H9 (cell line): ENCODE data around the gene TOM1L2. TPM values are rescaled to one million over a fixed set of nuclear protein-coding genes. Genes with fewer than 3 reads are reported as not detected.

Experiments used
- DNase-seq: peaks from one replicate; pipeline ENCODE4 v3.0.0-alpha.2; 2017
- H2AFZ ChIP-seq: one replicate; pipeline ENCODE4 v1.6.1; 2013; ENCODE audit warnings: mild to moderate bottlenecking, low read length, control low read depth, moderate library complexity
- H2AK5ac ChIP-seq: 2 replicates; pipeline ENCODE4 v1.6.1; 2013; ENCODE audit warnings: low read length, control low read depth, mixed read lengths; ENCODE audit not compliant: insufficient read length
- H2BK120ac ChIP-seq: one replicate; pipeline ENCODE4 v1.6.1; 2013; ENCODE audit warnings: low read depth, mild to moderate bottlenecking, low read length, control low read depth, inconsistent platforms; ENCODE audit not compliant: poor library complexity, severe bottlenecking
- H2BK12ac ChIP-seq: 2 replicates; pipeline ENCODE4 v1.6.1; 2013; ENCODE audit warnings: low read length, control low read depth, mixed read lengths, low read depth; ENCODE audit not compliant: insufficient read length
- H2BK15ac ChIP-seq: 2 replicates; pipeline ENCODE4 v1.6.1; 2013; ENCODE audit warnings: low read depth, low read length, control low read depth
- H2BK20ac ChIP-seq: one replicate; pipeline ENCODE4 v1.6.1; 2013; ENCODE audit warnings: low read depth, mild to moderate bottlenecking, low read length, control low read depth, inconsistent platforms; ENCODE audit not compliant: poor library complexity, severe bottlenecking
- H2BK5ac ChIP-seq: 2 replicates; pipeline ENCODE4 v1.6.1; 2013; ENCODE audit warnings: low read length, control low read depth, mixed read lengths; ENCODE audit not compliant: insufficient read length
- H3K14ac ChIP-seq: 2 replicates; pipeline ENCODE4 v1.6.1; 2013; ENCODE audit warnings: low read length, control low read depth; ENCODE audit not compliant: insufficient read depth
- H3K18ac ChIP-seq: 2 replicates; pipeline ENCODE4 v1.6.1; 2013; ENCODE audit warnings: low read depth, mild to moderate bottlenecking, mixed read lengths, low read length, control low read depth; ENCODE audit not compliant: insufficient read length
- H3K23ac ChIP-seq: 2 replicates; pipeline ENCODE4 v1.6.1; 2013; ENCODE audit warnings: low read length, control low read depth, mixed read lengths, low read depth; ENCODE audit not compliant: insufficient read length
- H3K23me2 ChIP-seq: 2 replicates; pipeline ENCODE4 v1.6.1; 2013; ENCODE audit warnings: low read depth, mild to moderate bottlenecking, mixed read lengths, low read length, control low read depth; ENCODE audit not compliant: insufficient read length, poor library complexity, severe bottlenecking
- H3K27ac ChIP-seq: 2 replicates; pipeline ENCODE4 v1.5.1; 2013; ENCODE audit warnings: low read length, control low read depth, mixed read lengths, low read depth; ENCODE audit not compliant: insufficient read length
- H3K27me3 ChIP-seq: 2 replicates; pipeline ENCODE4 v1.6.1; 2013; ENCODE audit warnings: low read length, control low read depth, inconsistent platforms; ENCODE audit not compliant: insufficient read depth
- H3K4ac ChIP-seq: 2 replicates; pipeline ENCODE4 v1.6.1; 2013; ENCODE audit warnings: low read depth, mild to moderate bottlenecking, control low read depth, inconsistent platforms, low read length, moderate library complexity
- H3K4me1 ChIP-seq: 2 replicates; pipeline ENCODE4 v1.6.1; 2013; ENCODE audit warnings: low read length, control low read depth, inconsistent platforms; ENCODE audit not compliant: insufficient read depth
- H3K4me2 ChIP-seq: 2 replicates; pipeline ENCODE4 v1.6.1; 2013; ENCODE audit warnings: low read length, control low read depth, mixed read lengths; ENCODE audit not compliant: insufficient read length, insufficient read depth
- H3K56ac ChIP-seq: 2 replicates; pipeline ENCODE4 v1.6.1; 2013; ENCODE audit warnings: low read depth, mild to moderate bottlenecking, mixed read lengths, low read length, control low read depth; ENCODE audit not compliant: insufficient read length
- H3K79me1 ChIP-seq: 2 replicates; pipeline ENCODE4 v1.6.1; 2013; ENCODE audit warnings: low read depth, mild to moderate bottlenecking, moderate library complexity, low read length, control low read depth, inconsistent platforms; ENCODE audit not compliant: insufficient read depth, poor library complexity, severe bottlenecking
- H3K79me2 ChIP-seq: 2 replicates; pipeline ENCODE4 v1.6.1; 2013; ENCODE audit warnings: low read length, control low read depth, inconsistent platforms; ENCODE audit not compliant: insufficient read depth
- H3K9ac ChIP-seq: 2 replicates; pipeline ENCODE4 v1.6.1; 2013; ENCODE audit warnings: low read length, control low read depth, mixed read lengths; ENCODE audit not compliant: insufficient read length; ENCODE audit errors: extremely low read depth
- H3K9me3 ChIP-seq: one replicate; pipeline ENCODE4 v1.6.1; 2013; ENCODE audit warnings: low read depth, low read length, inconsistent platforms; ENCODE audit not compliant: control insufficient read depth
- H3T11ph ChIP-seq: one replicate; pipeline ENCODE4 v1.6.1; 2013; ENCODE audit warnings: mild to moderate bottlenecking, low read length, control low read depth, inconsistent platforms
- H4K20me1 ChIP-seq: one replicate; pipeline ENCODE4 v1.6.1; 2013; ENCODE audit not compliant: control insufficient read depth, insufficient read length, insufficient read depth
- H4K5ac ChIP-seq: 2 replicates; pipeline ENCODE4 v1.6.1; 2013; ENCODE audit warnings: low read depth, mild to moderate bottlenecking, mixed read lengths, low read length, control low read depth; ENCODE audit not compliant: insufficient read length
- H4K8ac ChIP-seq: replicated peaks from 2 replicates; pipeline ENCODE4 v1.6.1; 2013; ENCODE audit warnings: low read length, control low read depth, mixed read lengths, low read depth; ENCODE audit not compliant: insufficient read length
- H4K91ac ChIP-seq: 2 replicates; pipeline ENCODE4 v1.6.1; 2013; ENCODE audit warnings: low read depth, mild to moderate bottlenecking, moderate library complexity, mixed read lengths, low read length, control low read depth; ENCODE audit not compliant: insufficient read length
- H3K27ac Mint-ChIP-seq, 3 experiments: 2 replicates in 2 of 3; 3 replicates in 1 of 3; pipeline ENCODE4 v1.8.0; 2020 to 2021; ENCODE audit warnings: mixed read lengths in 3 of 3, mild to moderate bottlenecking in 1 of 3, moderate library complexity in 1 of 3
- H3K27me3 Mint-ChIP-seq: 2 replicates; pipeline ENCODE4 v1.8.0; 2021; ENCODE audit warnings: low read depth, mild to moderate bottlenecking, moderate library complexity, mixed read lengths
- H3K36me3 Mint-ChIP-seq, 3 experiments: 2 replicates in 2 of 3; 3 replicates in 1 of 3; pipeline ENCODE4 v1.8.0; 2020 to 2021; ENCODE audit warnings: low read depth in 3 of 3, mixed read lengths in 3 of 3; ENCODE audit not compliant: insufficient read depth in 1 of 3
- H3K4me1 Mint-ChIP-seq, 2 experiments: 2 replicates each; pipeline ENCODE4 v1.8.0; 2020; ENCODE audit warnings: mixed read lengths in 2 of 2
- H3K4me3 Mint-ChIP-seq, 2 experiments: 2 replicates in 1 of 2; 3 replicates in 1 of 2; pipeline ENCODE4 v1.8.0; 2020 to 2021; ENCODE audit warnings: mild to moderate bottlenecking in 2 of 2, mixed read lengths in 2 of 2, moderate library complexity in 1 of 2
- H3K9me3 Mint-ChIP-seq, 2 experiments: 2 replicates in 1 of 2; 3 replicates in 1 of 2; pipeline ENCODE4 v1.8.0; 2020; ENCODE audit warnings: mild to moderate bottlenecking in 2 of 2, mixed read lengths in 2 of 2, moderate library complexity in 1 of 2
- CTCF ChIP-seq: fragments of 200-600 bp; sonication (generic); conservative IDR thresholded peaks from 3 replicates; pipeline ENCODE4 v1.8.0; 2021; ENCODE audit warnings: antibody characterized with exemption, mild to moderate bottlenecking
- WGBS: extraction: QIAGEN DNeasy Blood & Tissue Kit; methylation state at CpG from one replicate; pipeline ENCODE4 v1.1.7; 2013; ENCODE audit warnings: missing lambda C conversion rate, low lambda C conversion rate, mixed read lengths; ENCODE audit not compliant: insufficient read length; ENCODE audit errors: extremely low coverage; 5-methylcytosine and 5-hydroxymethylcytosine counted together
- total RNA-seq: library from RNA; stranded (reverse); gene quantifications from 2 replicates; pipeline ENCODE4 v1.2.1, GENCODE V29; 2021

TOM1L2 gene
- total RNA-seq, 1 experiment from 2014 or later, result 4.6 TPM

GRCh38 chr17:17815062-17815406 is 157.2 kb downstream of the TOM1L2 start:
- H3K27me3 ChIP-seq, result no peaks in the 10 kb centered on the region; the same call in 1 of the 2 replicates
- Mint-ChIP-seq H3K9me3 (no peaks in the 10 kb centered on the region), H3K4me1 (peaks cover 20 to 36% of the 10 kb centered on the region in 2 experiments), H3K4me3 (no peak overlapping the region), H3K36me3 (peaks cover 26 to 60% (median 52%) of the 10 kb centered on the region in 3 experiments), H3K27me3 (peaks cover 2% of the 10 kb centered on the region; the same call in 1 of the 2 replicates), H3K27ac (no peak overlapping the region; a peak in 1 of 7 replicates)
- H3K4me1 ChIP-seq, result no peaks in the 10 kb centered on the region; the same call in 1 of the 2 replicates
- no peak overlapping the region for H2BK15ac ChIP-seq
- H3K4me2 ChIP-seq, result no peak overlapping the region
- H3K23ac ChIP-seq, result no peak overlapping the region
- no peak overlapping the region for H3K9ac ChIP-seq
- no peak overlapping the region for H2AFZ ChIP-seq
- no peak overlapping the region for H3K14ac ChIP-seq
- H2BK20ac ChIP-seq, result no peak overlapping the region
- peaks cover 5% of the 10 kb centered on the region for H3K23me2 ChIP-seq
- no peaks in the 10 kb centered on the region for H3K79me2 ChIP-seq
- H3K79me1 ChIP-seq, result no peaks in the 10 kb centered on the region
- no peak overlapping the region for H2BK120ac ChIP-seq
- H4K5ac ChIP-seq, result no peak overlapping the region
- no peak overlapping the region for H3T11ph ChIP-seq
- DNase-seq, result no peak
- no peak overlapping the region for H4K91ac ChIP-seq
- no peak overlapping the region for H2BK5ac ChIP-seq
- no peak for TF ChIP-seq CTCF
- no peak overlapping the region for H3K18ac ChIP-seq
- H2BK12ac ChIP-seq, result no peak overlapping the region
- H3K9me3 ChIP-seq, result no peaks in the 10 kb centered on the region
- no peak overlapping the region for H3K27ac ChIP-seq
- no CpG with 5 or more reads among the region's 8 CpGs for WGBS
- no peak overlapping the region for H4K8ac ChIP-seq
- H2AK5ac ChIP-seq, result no peak overlapping the region
- no peak overlapping the region for H3K4ac ChIP-seq
- H4K20me1 ChIP-seq, result no peaks in the 10 kb centered on the region
- H3K56ac ChIP-seq, result no peak overlapping the region
